ENCODE results near the gene TRIM41. TPM values are rescaled to one million over a fixed set of nuclear protein-coding genes. Genes with fewer than 3 reads are reported as not detected.
"Not testable (repeated sequence)": the region's sequence is repeated elsewhere in the genome, so short reads cannot be mapped to it uniquely, and the experiment has no call there.

TRIM41 gene
- polyA plus RNA-seq, 6 donors from 2014 or later, result 0.40 to 1.6 (median 1.0) TPM

DNA sequence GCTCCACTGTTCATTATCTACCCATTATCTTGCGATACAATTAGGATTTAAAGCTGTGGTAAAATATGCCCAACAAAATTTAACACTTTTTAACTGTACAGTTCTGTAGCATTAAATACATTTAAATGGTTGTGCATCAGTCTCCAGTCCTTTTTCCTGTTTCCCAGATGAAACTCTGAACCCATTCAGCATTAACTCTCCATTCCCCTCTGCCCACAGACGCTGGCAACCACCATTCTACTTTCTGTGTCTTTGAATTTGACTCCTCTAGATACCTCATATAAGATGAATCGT, 15.2 kb upstream of the TRIM41 start:
- H3K36me3 Mint-ChIP-seq, result peaks cover 4 to 8% of the 10 kb centered on the region in 2 donors
- peak overlapping the region; percentile 86 to 98 (median 94) for H3K4me3 Mint-ChIP-seq
- no peak for ATAC-seq (ENCODE audit: low read depth in 2 of 2)
- H3K9me3 Mint-ChIP-seq, result peaks cover 0 to 10% (median 4%) of the 10 kb centered on the region in 7 donors
- peaks cover 20 to 32% (median 30%) of the 10 kb centered on the region in 3 donors for H3K27me3 Mint-ChIP-seq
- H3K27ac Mint-ChIP-seq, result peak overlapping the region; percentile 55 to 100 (median 98)
- DNase-seq, result no peak
- peaks cover 31 to 43% (median 38%) of the 10 kb centered on the region in 3 donors for H3K4me1 Mint-ChIP-seq

DNA sequence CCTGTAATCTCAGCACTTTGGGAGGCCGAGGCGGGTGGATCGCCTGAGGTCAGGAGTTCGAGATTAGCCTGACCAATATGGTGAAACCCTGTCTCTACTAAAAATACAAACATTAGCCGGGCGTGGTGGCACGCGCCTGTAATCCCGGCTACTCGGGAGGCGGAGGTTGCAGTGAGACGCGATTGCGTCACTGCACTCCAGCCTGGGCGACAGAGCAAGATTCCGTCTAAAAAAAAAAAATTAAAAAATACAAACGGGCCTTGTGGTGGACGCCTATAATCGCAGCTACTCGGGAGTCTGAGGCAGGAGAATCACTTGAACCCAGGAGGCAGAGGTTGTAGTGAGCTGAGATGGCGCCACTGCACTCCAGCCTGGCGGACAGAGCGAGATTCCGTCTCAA, 14.1 kb upstream of the TRIM41 start:
- ATAC-seq (ENCODE audit: low read depth in 2 of 2); H3K36me3 Mint-ChIP-seq; H3K4me3 Mint-ChIP-seq; H3K9me3 Mint-ChIP-seq; H3K27ac Mint-ChIP-seq; DNase-seq: not testable (repeated sequence)
- Mint-ChIP-seq H3K27me3 (peaks cover 20 to 31% (median 22%) of the 10 kb centered on the region in 3 donors), H3K4me1 (peaks cover 29 to 41% (median 33%) of the 10 kb centered on the region in 3 donors)

DNA sequence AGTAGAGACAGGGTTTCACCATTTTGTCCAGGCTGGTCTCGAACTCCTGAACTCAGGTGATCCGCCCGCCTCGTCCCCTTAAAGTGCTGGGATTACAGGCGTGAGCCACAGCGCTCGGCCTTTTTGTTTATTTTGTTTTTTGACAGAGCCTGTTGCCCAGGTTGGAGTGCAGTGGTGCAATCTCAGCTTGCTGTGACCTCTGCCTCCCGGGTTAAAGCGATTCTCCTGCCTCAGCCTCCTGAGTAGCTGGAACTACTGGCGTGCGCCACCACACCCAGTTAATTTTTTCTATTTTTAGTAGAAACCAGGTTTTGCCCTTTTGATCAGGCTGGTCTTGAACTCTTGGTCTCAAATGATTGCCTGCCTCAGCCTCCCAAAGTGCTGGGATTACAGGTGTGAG, 12.9 kb upstream of the TRIM41 start:
- H3K4me3 Mint-ChIP-seq; H3K36me3 Mint-ChIP-seq; DNase-seq; H3K9me3 Mint-ChIP-seq; ATAC-seq (ENCODE audit: low read depth in 2 of 2): not testable (repeated sequence)
- peaks cover 16 to 27% (median 20%) of the 10 kb centered on the region in 3 donors for H3K27me3 Mint-ChIP-seq
- peaks cover 26 to 32% (median 29%) of the 10 kb centered on the region in 3 donors for H3K4me1 Mint-ChIP-seq
- H3K27ac Mint-ChIP-seq, result peak overlapping the region in 1 of 6 donors; percentile 51

DNA sequence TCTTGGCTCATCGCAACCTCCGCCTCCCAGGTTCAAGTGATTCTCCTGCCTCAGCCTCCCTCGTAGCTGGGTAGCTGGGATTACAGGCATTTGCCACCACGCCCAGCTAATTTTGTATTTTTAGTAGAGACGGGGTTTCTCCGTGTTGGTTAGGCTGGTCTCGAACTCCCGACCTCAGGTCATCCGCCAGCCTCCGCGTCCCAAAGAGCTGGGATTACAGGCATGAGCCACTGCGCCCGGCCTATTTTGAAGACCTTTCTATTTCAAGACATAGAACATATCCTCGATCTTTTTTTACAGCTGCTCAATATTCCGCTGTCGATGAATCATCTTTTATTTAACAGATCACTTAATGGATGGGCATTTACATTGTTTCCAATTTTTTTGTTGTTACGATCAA, 12.4 kb upstream of the TRIM41 start:
- not testable (repeated sequence) for H3K9me3 Mint-ChIP-seq; H3K36me3 Mint-ChIP-seq; H3K27ac Mint-ChIP-seq; DNase-seq; ATAC-seq (ENCODE audit: low read depth in 2 of 2)
- peaks cover 23 to 27% (median 25%) of the 10 kb centered on the region in 3 donors for H3K4me1 Mint-ChIP-seq
- H3K4me3 Mint-ChIP-seq, result peak overlapping the region in 1 of 8 donors; percentile 67
- H3K27me3 Mint-ChIP-seq, result peaks cover 12 to 22% (median 15%) of the 10 kb centered on the region in 3 donors

DNA sequence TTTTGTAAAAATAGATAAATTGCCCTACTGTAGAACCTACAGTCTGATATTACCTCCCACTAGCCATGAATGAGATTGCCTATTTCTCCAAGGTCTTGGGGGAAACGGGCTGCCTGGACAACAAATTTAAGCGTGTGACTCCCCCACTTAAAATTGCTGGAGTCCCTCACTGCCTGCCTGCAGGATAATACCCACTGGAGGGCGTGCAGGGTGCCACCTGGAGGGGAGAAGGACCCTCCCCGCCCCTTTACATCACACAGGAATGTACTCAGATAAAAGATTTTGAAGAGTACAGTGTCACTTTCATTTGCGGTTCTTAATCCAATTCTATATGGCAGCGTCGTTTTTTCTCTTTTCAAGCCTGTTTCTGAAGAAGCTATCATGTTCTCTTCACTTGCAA, 11.9 kb upstream of the TRIM41 start:
- H3K27ac Mint-ChIP-seq, result no peak overlapping the region
- peaks cover 7 to 17% (median 10%) of the 10 kb centered on the region in 3 donors for H3K27me3 Mint-ChIP-seq
- DNase-seq (no peak), ATAC-seq (ENCODE audit: low read depth in 2 of 2) (no peak)
- peaks cover 22 to 25% (median 22%) of the 10 kb centered on the region in 3 donors for H3K4me1 Mint-ChIP-seq
- peaks cover 4 to 8% of the 10 kb centered on the region in 2 donors for H3K36me3 Mint-ChIP-seq
- H3K9me3 Mint-ChIP-seq, result peaks cover 0 to 10% (median 4%) of the 10 kb centered on the region in 7 donors
- H3K4me3 Mint-ChIP-seq, result peak overlapping the region in 1 of 8 donors; percentile 67

DNA sequence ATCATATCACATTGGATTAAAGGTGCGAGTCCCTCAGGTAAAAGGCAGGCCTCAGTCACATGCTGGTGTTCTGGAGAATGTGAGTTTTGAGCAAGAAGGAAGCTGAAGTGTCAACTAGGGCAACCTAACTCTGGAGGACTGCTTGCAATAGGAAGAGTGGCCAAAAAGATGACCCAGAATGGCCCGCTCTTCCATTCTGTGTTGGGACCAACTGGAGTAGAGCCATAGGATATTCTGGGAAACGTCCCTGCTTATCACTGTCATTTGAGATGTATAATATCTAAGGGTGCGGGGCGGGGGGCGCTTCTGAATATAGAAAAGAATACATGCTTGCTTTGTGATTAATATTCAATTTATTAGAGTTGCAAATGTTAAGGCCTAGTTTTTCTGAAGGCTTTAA, 11.0 kb upstream of the TRIM41 start:
- Mint-ChIP-seq H3K4me3 (peak overlapping the region in 1 of 8 donors; percentile 25), H3K9me3 (peaks cover 0 to 5% (median 4%) of the 10 kb centered on the region in 7 donors), H3K27ac (no peak overlapping the region), H3K36me3 (no peaks in the 10 kb centered on the region), H3K4me1 (peaks cover 17 to 22% (median 21%) of the 10 kb centered on the region in 3 donors), H3K27me3 (peaks cover 0 to 11% (median 3%) of the 10 kb centered on the region in 3 donors)
- ATAC-seq (ENCODE audit: low read depth in 2 of 2), result no peak
- no peak for DNase-seq

DNA sequence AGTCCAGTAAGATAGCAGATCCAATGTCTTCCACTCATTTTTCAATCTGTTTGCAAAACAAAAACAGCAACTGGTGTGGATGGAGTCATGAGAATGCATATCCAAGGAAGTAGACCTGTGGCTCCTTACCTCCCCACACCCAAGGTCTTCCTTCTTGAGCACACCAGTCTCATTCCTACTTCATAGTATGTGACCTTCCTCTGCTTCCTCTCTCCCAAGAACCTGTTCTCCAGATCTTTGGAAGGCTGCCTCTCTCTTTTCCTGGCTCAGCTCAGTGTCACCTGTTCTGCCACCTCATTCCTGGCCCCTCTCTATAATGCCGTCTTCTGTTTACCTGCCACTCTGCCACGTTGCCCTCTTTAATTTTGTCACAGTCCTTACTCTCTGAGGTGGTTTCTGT, 10.1 kb upstream of the TRIM41 start:
- no peak overlapping the region for H3K27ac Mint-ChIP-seq
- H3K9me3 Mint-ChIP-seq, result peaks cover 0 to 3% (median 0%) of the 10 kb centered on the region in 7 donors
- H3K4me3 Mint-ChIP-seq, result peak overlapping the region in 1 of 8 donors; percentile 41
- no peak for ATAC-seq (ENCODE audit: low read depth in 2 of 2)
- DNase-seq, result no peak
- H3K27me3 Mint-ChIP-seq, result peaks cover 0 to 11% (median 0%) of the 10 kb centered on the region in 3 donors
- H3K36me3 Mint-ChIP-seq, result no peaks in the 10 kb centered on the region
- peaks cover 14 to 21% (median 21%) of the 10 kb centered on the region in 3 donors for H3K4me1 Mint-ChIP-seq

DNA sequence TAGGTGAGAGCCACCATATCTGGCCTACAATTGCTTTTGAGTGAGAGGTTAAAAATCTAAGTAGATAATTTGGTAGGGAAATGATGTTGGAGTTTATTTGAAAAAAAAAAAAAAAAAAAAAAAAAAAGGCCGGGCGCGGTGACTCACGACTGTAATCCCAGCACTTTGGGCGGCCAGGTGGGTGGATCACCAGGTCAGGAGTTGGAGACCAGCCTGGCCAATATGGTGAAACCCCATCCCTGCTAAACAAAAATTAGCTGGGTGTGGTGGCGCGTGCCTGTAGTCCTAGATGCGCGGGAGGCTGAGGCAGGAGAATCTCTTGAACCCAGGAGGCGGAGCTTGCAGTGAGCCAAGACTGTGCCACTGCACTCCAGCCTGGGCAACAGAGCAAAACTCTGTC, 8.8 kb upstream of the TRIM41 start:
- DNase-seq; H3K36me3 Mint-ChIP-seq; ATAC-seq (ENCODE audit: low read depth in 2 of 2); H3K27ac Mint-ChIP-seq; H3K9me3 Mint-ChIP-seq: not testable (repeated sequence)
- Mint-ChIP-seq H3K27me3 (peaks cover 0 to 11% (median 4%) of the 10 kb centered on the region in 3 donors), H3K4me3 (peak overlapping the region in 1 of 8 donors; percentile 65), H3K4me1 (peaks cover 15 to 29% (median 27%) of the 10 kb centered on the region in 3 donors)

DNA sequence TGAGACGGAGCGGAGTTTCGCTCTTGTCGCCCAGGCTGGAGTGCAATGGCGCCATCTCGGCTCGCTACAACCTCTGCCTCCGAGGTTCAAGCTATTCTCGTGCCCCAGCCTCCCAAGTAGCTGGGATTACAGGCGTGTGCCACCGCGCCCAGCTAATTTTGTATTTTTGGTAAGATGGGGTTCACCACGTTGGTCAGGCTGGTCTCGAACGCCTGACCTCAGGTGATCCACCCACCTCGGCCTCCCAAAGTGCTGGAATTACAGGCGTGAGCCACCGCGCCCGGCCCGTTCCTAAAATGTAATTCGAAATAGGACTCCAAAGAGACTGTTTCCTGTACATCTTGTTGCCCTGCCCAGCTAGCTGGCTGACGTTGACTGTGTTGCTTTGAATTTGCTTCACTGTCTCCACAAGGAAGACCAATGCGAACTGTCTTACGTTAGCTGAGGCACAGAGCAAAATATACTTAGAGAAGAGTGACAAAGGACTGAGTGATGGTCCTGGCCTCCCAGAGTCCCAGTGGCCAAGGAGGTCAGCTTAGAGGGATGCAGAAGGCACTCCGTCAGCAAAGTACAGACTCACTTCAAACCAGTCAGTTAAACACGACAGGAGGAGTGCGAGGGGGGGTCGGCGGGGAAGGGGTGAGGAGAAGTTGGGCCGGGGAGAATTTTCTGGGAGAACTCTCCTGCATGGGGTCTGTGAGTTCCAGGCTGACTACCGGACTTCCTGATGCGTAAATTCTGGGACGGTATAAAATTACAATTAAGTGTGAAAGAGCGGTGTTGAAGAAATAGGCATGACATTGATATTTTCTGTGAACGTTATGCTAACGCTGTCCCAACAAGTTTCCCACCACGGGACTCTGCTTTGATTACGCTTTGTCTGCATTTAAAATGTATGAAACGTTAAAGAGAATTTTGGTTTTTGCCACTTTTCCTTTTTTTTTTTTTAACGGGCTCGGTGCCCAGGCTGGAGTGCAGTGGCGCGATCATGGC, 6.8 kb upstream of the TRIM41 start:
- peaks cover 28 to 49% (median 44%) of the 10 kb centered on the region in 3 donors for H3K4me1 Mint-ChIP-seq
- DNase-seq (no peak), ATAC-seq (ENCODE audit: low read depth in 2 of 2) (no peak)
- peak overlapping the region; percentile 75 to 100 (median 96) for H3K4me3 Mint-ChIP-seq
- H3K27me3 Mint-ChIP-seq, result peaks cover 0 to 11% (median 4%) of the 10 kb centered on the region in 3 donors
- peak overlapping the region in 4 of 6 donors; percentile 8 to 99 (median 76) for H3K27ac Mint-ChIP-seq
- peaks cover 0 to 8% (median 0%) of the 10 kb centered on the region in 7 donors for H3K9me3 Mint-ChIP-seq
- H3K36me3 Mint-ChIP-seq, result no peaks in the 10 kb centered on the region

DNA sequence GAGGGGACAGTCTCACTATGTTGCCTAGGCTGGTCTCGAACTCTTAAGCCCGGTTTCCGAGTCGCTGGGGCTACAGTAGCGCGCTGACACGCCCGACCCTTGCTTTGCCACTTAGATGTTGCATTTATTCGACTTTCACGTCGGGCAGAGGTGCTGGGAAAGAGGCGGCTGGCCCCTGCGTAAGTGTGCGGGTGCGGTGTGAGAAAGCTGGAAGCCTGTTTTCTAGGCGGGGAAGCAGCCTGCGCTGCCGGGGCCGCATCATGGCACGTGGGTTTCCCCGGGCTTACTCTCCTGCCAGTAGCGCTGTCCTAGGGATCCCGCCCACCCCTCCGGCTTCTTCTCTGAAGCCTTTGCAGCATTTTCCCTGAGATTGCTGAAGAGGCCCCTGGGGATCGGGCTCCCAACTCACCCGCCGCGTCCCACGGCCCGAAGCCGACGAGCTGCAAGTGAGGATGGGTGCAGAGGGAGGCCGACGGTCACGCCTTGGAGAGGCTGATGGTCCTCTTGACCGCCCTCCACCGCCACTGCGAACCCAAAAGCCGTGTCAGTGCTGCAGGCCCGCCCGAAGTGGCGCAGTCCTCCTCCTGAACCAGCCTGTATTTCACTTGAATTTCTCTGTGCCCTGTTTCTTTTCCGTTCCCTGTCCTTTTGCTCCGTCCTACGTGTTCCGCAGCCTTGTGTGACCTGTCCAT, 5.8 kb upstream of the TRIM41 start:
- peaks cover 0 to 13% (median 9%) of the 10 kb centered on the region in 3 donors for H3K27me3 Mint-ChIP-seq
- H3K36me3 Mint-ChIP-seq, result no peaks in the 10 kb centered on the region
- H3K4me1 Mint-ChIP-seq, result peaks cover 35 to 58% (median 50%) of the 10 kb centered on the region in 3 donors
- peak; percentile 65 for DNase-seq
- peak overlapping the region; percentile 85 to 100 (median 99) for H3K27ac Mint-ChIP-seq
- peaks cover 0 to 16% (median 4%) of the 10 kb centered on the region in 7 donors for H3K9me3 Mint-ChIP-seq
- ATAC-seq (ENCODE audit: low read depth in 2 of 2), result peak; percentile 27 to 38
- H3K4me3 Mint-ChIP-seq, result peak overlapping the region; percentile 88 to 100 (median 97)

DNA sequence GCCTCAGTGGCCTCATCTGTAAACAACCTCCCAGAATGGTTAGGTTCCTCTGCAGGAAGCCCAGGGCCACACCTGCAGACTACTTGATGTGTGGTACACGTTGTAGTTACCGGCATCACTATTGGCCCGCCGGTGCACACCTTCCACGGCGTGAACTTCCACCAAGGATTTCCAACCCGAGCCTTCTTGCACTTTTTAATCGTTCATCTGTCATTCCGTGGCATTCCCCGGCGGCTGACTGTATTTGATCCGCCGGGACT, 5.3 kb upstream of the TRIM41 start:
- ATAC-seq (ENCODE audit: low read depth in 2 of 2), result peak; percentile 40 to 44
- Mint-ChIP-seq H3K36me3 (no peaks in the 10 kb centered on the region), H3K4me3 (peak overlapping the region; percentile 88 to 100 (median 97)), H3K27ac (peak overlapping the region; percentile 85 to 100 (median 99)), H3K4me1 (peaks cover 40 to 61% (median 55%) of the 10 kb centered on the region in 3 donors), H3K9me3 (peaks cover 0 to 18% (median 4%) of the 10 kb centered on the region in 7 donors), H3K27me3 (peaks cover 0 to 14% (median 10%) of the 10 kb centered on the region in 3 donors)
- DNase-seq, result no peak

DNA sequence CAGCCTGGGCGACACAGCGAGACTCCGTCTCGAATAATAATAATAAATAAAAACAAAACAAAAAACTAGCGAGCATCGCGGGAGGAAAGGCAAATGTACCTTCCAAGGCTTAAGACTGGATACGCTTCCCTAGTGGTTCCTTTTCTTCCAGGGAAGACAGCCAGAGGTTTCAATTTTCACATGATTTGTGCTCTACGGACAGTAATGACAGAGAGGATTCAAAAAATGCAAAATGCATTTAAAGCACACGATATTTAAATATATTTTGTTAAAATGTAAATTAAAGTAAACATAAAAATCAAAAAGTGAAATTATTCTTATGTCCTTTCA, 4.3 kb upstream of the TRIM41 start:
- Mint-ChIP-seq H3K27me3 (peaks cover 0 to 10% (median 5%) of the 10 kb centered on the region in 3 donors), H3K27ac (peak overlapping the region in 5 of 6 donors; percentile 85 to 100 (median 99)), H3K4me1 (peaks cover 46 to 69% (median 60%) of the 10 kb centered on the region in 3 donors), H3K4me3 (peak overlapping the region; percentile 88 to 100 (median 97)), H3K36me3 (no peaks in the 10 kb centered on the region), H3K9me3 (peaks cover 0 to 18% (median 4%) of the 10 kb centered on the region in 7 donors)
- ATAC-seq (ENCODE audit: low read depth in 2 of 2) (no peak), DNase-seq (no peak)

Measured in naive B cell (primary cell).